PC-3 (cell line): ENCODE results near the gene SIPA1L3. TPM values are rescaled to one million over a fixed set of nuclear protein-coding genes. Genes with fewer than 3 reads are reported as not detected.
A peak's percentile ranks its signal among the peaks of the same experiment; 100 is the strongest.

Experiments used
- ATAC-seq: fragments of 200-7000 bp; cut with Tn5 transposase; 2 replicates; pipeline ENCODE4 v1.9.1; 2020; ENCODE audit warnings: mild to moderate bottlenecking, moderate library complexity
- BruUV-seq: library from RNA; stranded (reverse); fragments of 400-500 nt; replicated peaks from 2 replicates; lab custom pipeline; 2021; lab: Mats Ljungman, UMichigan
- CTCF ChIA-PET: fragments of 300-600 bp; sonication (Branson Sonifier 250); formaldehyde crosslinking; loops from one replicate; lab custom pipeline; 2022; ENCODE audit warnings: antibody characterized with exemption; lab: Charles Lee
- POLR2A ChIA-PET: fragments of 300-600 bp; sonication (Branson Sonifier 250); formaldehyde crosslinking; loops from one replicate; lab custom pipeline; 2022; ENCODE audit warnings: antibody characterized with exemption; ENCODE audit not compliant: unreplicated experiment; lab: Charles Lee
- DNase-seq: peaks from one replicate; pipeline ENCODE4 v3.0.0-alpha.2; 2015
- H2AFZ ChIP-seq: fragments of 300-600 bp; sonication (generic); 2 replicates; pipeline ENCODE4 v1.6.0; 2016; ENCODE audit warnings: antibody characterized with exemption, low read length
- H3F3A ChIP-seq: fragments of 300-600 bp; sonication (generic); one replicate; pipeline ENCODE4 v1.6.0; 2017; ENCODE audit warnings: antibody characterized with exemption, low read length, control low read depth, mild to moderate bottlenecking; ENCODE audit not compliant: unreplicated experiment
- H3K27ac ChIP-seq: fragments of 300-600 bp; sonication (generic); 2 replicates; pipeline ENCODE4 v1.5.1; 2016; ENCODE audit warnings: mild to moderate bottlenecking, low read length
- H3K27me3 ChIP-seq: fragments of 300-600 bp; sonication (generic); 2 replicates; pipeline ENCODE4 v1.6.1; 2016; ENCODE audit warnings: low read length, mixed read lengths
- H3K36me3 ChIP-seq: fragments of 300-600 bp; sonication (generic); 2 replicates; pipeline ENCODE4 v1.6.1; 2016; ENCODE audit warnings: low read depth, mixed run types, low read length, mixed read lengths
- H3K4me1 ChIP-seq: fragments of 300-600 bp; sonication (generic); 2 replicates; pipeline ENCODE4 v1.5.1; 2016; ENCODE audit warnings: low read length; ENCODE audit not compliant: insufficient read depth
- H3K4me2 ChIP-seq: fragments of 300-600 bp; sonication (generic); 2 replicates; pipeline ENCODE4 v1.6.0; 2016; ENCODE audit warnings: low read length
- H3K4me3 ChIP-seq: fragments of 300-600 bp; sonication (generic); 2 replicates; pipeline ENCODE4 v1.5.1; 2016; ENCODE audit warnings: mild to moderate bottlenecking, low read length, mixed read lengths
- H3K79me2 ChIP-seq: fragments of 300-600 bp; sonication (generic); 2 replicates; pipeline ENCODE4 v1.6.1; 2017; ENCODE audit warnings: low read length, mixed read lengths
- H3K9ac ChIP-seq: fragments of 300-600 bp; sonication (generic); 2 replicates; pipeline ENCODE4 v1.6.0; 2016; ENCODE audit warnings: mild to moderate bottlenecking, low read length
- H3K9me2 ChIP-seq: fragments of 300-600 bp; sonication (generic); replicated peaks from 2 replicates; pipeline ENCODE4 v1.6.1; 2016; ENCODE audit warnings: mixed run types, low read length, mixed read lengths
- H3K9me3 ChIP-seq: fragments of 300-600 bp; sonication (generic); 2 replicates; pipeline ENCODE4 v1.6.1; 2016; ENCODE audit warnings: low read length, mixed read lengths
- H4K20me1 ChIP-seq: fragments of 300-600 bp; sonication (generic); 2 replicates; pipeline ENCODE4 v1.6.1; 2016; ENCODE audit warnings: low read length, mixed read lengths
- EZH2 ChIP-seq: fragments of 300-600 bp; sonication (generic); IDR thresholded peaks from one replicate; pipeline ENCODE4 v1.6.1; 2017; ENCODE audit warnings: antibody characterized with exemption, mild to moderate bottlenecking, low read length; ENCODE audit not compliant: unreplicated experiment
- EZH2phosphoT487 ChIP-seq: fragments of 300-600 bp; sonication (generic); IDR thresholded peaks from 2 replicates; pipeline ENCODE4 v1.6.1; 2018; ENCODE audit warnings: mild to moderate bottlenecking, antibody characterized with exemption, low read length, borderline replicate concordance
- intact Hi-C: fragments of 100-400 bp; cut with micrococcal nuclease; formaldehyde crosslinking; loops from 2 replicates; pipeline ENCODE4 v1.9.0; 2023
- total RNA-seq: library from RNA; depleted of rRNA; stranded (reverse); fragments of >200 nt; gene quantifications from 2 replicates; pipeline ENCODE4 v1.2.3, GENCODE V29; 2014
- TF ChIP-seq, protein P1 (sequence below): fragments of 300-600 bp; sonication (generic); conservative IDR thresholded peaks from 2 replicates; pipeline ENCODE4 v1.5.1; 2017; ENCODE audit warnings: antibody characterized with exemption, low read depth, mild to moderate bottlenecking, low read length

SIPA1L3 gene
- total RNA-seq, 1 experiment from 2014 or later, result 38.7 TPM

DNA sequence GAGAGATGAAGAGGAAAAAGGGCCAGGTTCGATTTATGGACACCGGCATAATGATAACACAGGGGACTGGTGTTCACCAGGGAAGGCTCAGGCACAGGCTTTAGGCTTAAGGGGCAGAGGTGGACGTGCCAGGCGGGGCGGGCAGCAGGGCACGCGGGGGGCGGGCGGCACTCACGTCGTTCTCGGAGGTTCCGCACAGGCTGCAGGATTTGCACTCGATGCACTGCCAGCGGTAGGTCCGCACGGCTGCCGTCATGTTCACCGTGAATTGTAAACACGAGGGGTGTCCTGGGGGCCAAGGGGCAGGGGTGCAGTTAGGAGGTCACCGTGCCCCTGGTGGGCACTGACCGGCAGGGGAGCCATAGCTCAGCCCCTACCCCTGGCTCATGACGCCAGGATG lies 306.5 kb downstream of the SIPA1L3 start:
- no TSS peak for BruUV-seq
- ChIA-PET CTCF (interaction anchor here (0.7 kb wide), 1 partner anchor 377 kb away, joined by 3 read pairs; no protein-coding TSS in a partner anchor), POLR2A (no interaction called here)
- no peaks in the 10 kb centered on the region for H3K36me3 ChIP-seq
- no peak for ATAC-seq
- no peaks in the 10 kb centered on the region for H4K20me1 ChIP-seq
- H3K27ac ChIP-seq, result no peak overlapping the region
- no peaks in the 10 kb centered on the region for H3K9me3 ChIP-seq
- H3K27me3 ChIP-seq, result no peaks in the 10 kb centered on the region
- no peak overlapping the region for H3K4me3 ChIP-seq
- TF ChIP-seq, protein P1, sequence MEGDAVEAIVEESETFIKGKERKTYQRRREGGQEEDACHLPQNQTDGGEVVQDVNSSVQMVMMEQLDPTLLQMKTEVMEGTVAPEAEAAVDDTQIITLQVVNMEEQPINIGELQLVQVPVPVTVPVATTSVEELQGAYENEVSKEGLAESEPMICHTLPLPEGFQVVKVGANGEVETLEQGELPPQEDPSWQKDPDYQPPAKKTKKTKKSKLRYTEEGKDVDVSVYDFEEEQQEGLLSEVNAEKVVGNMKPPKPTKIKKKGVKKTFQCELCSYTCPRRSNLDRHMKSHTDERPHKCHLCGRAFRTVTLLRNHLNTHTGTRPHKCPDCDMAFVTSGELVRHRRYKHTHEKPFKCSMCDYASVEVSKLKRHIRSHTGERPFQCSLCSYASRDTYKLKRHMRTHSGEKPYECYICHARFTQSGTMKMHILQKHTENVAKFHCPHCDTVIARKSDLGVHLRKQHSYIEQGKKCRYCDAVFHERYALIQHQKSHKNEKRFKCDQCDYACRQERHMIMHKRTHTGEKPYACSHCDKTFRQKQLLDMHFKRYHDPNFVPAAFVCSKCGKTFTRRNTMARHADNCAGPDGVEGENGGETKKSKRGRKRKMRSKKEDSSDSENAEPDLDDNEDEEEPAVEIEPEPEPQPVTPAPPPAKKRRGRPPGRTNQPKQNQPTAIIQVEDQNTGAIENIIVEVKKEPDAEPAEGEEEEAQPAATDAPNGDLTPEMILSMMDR, result no peak
- TF ChIP-seq EZH2phosphoT487, result no peak
- no peak for TF ChIP-seq EZH2
- no peaks in the 10 kb centered on the region for H3F3A ChIP-seq
- intact Hi-C loops, result no loop called here
- no peak overlapping the region for H3K4me2 ChIP-seq
- H3K9me2 ChIP-seq, result no peaks in the 10 kb centered on the region
- H3K79me2 ChIP-seq, result no peaks in the 10 kb centered on the region
- H3K4me1 ChIP-seq, result no peaks in the 10 kb centered on the region
- H3K9ac ChIP-seq, result no peak overlapping the region
- no peak overlapping the region for H2AFZ ChIP-seq
- no peak for DNase-seq

DNA sequence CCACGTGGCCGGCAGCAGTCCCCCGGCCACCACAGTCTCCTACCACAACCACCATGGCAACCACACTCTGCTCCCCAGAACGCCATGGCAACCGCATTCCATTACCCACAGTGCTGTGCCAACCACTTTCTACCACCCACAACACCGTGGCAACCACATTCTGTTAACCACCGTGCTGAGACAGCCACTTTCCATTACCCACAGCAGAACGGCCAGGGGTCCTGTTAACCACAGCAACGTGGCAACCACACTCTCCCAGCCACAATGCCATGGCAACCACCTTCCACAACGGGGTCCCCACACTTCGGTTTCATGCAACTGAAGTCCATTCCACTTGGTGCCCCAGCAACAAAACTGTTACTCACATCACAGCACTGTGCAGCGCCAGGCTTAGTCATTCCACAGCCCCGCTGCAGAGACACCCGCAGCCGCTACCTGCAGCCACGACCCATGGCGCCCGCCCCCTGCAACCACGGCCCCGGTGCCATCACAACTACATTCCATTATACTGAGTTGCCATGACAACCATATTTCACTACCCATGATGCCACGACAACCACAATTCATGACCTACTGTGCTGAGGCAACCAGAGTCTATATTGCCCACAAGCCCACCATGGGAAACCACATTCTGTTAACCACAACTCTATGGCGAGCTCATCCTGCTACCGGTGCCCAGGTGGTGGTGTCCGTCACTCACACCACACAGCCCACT lies 307.1 kb downstream of the SIPA1L3 start:
- Histone ChIP-seq H3K9me2 (no peaks in the 10 kb centered on the region), H3K4me3 (no peak overlapping the region), H3K4me2 (no peak overlapping the region), H3K27ac (no peak overlapping the region), H3K9me3 (no peaks in the 10 kb centered on the region), H4K20me1 (no peaks in the 10 kb centered on the region), H3K36me3 (no peaks in the 10 kb centered on the region), H3K79me2 (no peaks in the 10 kb centered on the region), H2AFZ (no peak overlapping the region), H3F3A (no peaks in the 10 kb centered on the region), H3K4me1 (no peaks in the 10 kb centered on the region), H3K27me3 (no peaks in the 10 kb centered on the region), H3K9ac (no peak overlapping the region)
- TF ChIP-seq, protein P1, result no peak
- intact Hi-C loops, result no loop called here
- peak; percentile 18 for DNase-seq
- CTCF ChIA-PET, result no interaction called here
- POLR2A ChIA-PET, result no interaction called here
- ATAC-seq, result no peak; the same call in 1 of the 2 replicates
- BruUV-seq, result no TSS peak
